Measurements from ENCODE around the gene MTERF2.

- TF ChIP-seq, protein P1, sequence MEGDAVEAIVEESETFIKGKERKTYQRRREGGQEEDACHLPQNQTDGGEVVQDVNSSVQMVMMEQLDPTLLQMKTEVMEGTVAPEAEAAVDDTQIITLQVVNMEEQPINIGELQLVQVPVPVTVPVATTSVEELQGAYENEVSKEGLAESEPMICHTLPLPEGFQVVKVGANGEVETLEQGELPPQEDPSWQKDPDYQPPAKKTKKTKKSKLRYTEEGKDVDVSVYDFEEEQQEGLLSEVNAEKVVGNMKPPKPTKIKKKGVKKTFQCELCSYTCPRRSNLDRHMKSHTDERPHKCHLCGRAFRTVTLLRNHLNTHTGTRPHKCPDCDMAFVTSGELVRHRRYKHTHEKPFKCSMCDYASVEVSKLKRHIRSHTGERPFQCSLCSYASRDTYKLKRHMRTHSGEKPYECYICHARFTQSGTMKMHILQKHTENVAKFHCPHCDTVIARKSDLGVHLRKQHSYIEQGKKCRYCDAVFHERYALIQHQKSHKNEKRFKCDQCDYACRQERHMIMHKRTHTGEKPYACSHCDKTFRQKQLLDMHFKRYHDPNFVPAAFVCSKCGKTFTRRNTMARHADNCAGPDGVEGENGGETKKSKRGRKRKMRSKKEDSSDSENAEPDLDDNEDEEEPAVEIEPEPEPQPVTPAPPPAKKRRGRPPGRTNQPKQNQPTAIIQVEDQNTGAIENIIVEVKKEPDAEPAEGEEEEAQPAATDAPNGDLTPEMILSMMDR (IDR thresholded peaks at IDR 0.05) = no peak
- no peak for TF ChIP-seq REST (IDR thresholded peaks at IDR 0.05; ENCODE audit: insufficient read depth in 1 of 2, low read depth in 2 of 2, low read length in 1 of 2)
Observed at GRCh38 chr12:106960443-106960842, 26.5 kb downstream of the MTERF2 start.
